Stimulated activated CD4-positive, alpha-beta T cell treated with anti-CD3 and anti-CD28 coated beads, Interleukin-15, amount 100 ng/mL, for 48 hours (primary cell): ENCODE measurements around the gene CCDC106.

Source experiments
- DNase-seq, 2 donors: peaks; one replicate each; pipeline ENCODE4 v3.0.0-alpha.2; 2020; ENCODE audit warnings: low read depth in 2 of 2

CCDC106 gene

GRCh38 chr19:55683449-55684261 lies 35.6 kb downstream of the CCDC106 start:
- DNase-seq, result no peak

DNA sequence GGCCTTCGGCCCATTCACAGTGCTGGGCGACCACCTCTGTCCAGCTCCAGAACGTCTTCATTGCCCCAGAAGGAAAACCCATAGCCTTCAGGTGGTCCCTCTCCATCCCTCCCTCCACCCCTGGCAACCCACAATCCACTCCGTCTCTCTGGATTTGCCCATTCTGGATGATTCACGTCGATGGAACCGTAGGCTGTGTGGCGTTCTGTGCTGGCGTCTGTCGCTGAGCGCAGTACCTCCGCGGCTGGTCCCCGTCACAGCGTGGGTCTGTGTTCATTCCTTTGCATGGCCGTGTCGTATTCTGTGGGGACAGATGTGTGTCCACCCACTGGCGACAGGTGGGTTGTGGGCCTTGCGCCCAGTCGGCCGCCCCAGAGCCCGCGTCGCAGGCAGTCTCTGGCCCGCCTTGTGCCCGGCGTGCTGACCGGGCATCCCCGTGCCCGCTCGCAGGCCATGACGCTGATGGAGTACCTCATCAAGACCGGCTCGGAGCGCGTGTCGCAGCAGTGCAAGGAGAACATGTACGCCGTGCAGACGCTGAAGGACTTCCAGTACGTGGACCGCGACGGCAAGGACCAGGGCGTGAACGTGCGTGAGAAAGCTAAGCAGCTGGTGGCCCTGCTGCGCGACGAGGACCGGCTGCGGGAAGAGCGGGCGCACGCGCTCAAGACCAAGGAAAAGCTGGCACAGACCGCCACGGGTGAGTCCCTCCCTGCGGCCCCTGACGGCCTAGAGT lies 37.1 kb downstream of the CCDC106 start:
- no peak for DNase-seq

GRCh38 chr19:55685776-55686175 lies 37.8 kb downstream of the CCDC106 start:
- no peak for DNase-seq

DNA sequence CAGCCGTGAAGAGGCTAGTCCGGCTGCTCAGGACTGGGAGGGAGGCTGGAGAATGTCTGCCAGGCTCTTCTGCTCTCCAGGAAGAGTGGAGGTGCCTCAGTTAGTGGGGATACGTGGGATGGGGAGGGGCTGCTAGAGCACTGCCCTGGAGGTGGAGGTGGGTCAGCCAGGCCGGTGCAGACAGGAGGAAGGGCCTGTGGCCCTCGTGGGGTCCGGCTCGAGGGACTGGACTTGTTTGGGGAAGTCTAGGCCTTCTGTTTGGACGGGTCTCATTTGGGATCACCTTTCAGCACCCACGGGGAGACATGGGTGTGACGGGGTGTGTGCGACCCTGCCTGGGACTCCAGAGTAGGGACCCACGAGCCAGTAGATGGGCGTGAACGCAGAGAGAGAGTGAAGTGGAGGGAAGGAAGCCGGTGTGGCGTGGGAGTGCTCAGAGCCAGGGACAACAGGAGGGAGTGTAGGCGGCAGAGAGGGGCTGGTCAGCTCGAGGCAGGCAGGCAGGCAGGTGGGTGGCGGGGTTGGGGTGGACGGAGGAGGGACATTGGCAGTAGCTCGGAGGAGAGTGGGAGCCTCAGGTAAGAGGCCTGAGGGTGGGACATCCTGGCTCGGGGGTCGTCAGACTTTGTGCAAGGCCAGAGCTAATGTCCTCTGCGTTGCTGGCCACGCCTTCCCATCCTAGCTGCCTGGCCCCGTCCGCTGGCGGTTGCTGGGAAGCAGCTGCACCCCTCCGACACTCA lies 38.5 kb downstream of the CCDC106 start:
- no peak for DNase-seq

DNA sequence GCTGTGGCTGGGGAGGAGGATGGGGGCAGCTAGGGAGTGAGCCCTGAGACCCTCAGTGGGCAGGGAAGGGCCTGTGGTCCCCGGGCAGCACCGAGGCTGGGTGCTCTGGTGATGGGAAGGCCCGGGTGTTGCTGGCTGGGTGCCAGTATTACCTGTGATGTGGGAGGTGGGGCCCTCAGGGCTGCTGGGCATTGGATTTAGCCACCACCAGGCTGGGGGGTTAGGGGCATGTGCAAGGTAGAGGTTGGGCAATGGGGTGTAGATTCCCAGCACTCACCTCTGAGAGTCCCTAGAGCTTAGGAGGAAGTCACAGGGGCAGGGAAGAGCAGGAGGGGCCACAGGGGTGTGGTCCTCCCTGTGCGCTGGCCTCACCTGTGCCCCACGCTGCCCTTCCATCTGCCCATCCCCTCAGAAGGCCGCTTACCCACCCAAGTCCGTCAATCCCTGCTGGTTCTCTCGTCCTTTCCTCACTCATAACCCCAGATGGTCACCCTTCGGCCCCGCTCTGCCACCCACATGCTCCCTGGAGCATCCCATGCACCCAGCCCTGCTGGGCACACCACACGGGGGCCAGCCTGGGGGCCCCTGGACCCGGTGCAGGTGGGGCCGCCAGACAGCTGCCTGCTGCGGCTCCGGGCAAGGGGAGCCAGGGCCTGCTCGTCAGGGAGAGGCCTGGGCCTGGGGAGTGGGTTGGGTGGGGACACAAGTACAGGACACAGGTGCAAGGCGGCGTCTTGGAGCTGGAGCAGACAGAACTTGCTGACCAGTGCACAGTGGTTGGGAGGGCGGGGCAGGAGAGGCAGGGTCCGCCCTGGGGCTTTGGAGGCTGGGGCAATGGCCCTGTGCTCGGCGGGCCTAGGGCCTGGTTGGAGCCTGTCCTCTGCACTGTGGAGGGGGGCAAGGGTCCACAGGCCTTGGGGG lies 39.5 kb downstream of the CCDC106 start:
- DNase-seq, result no peak

- no peak for DNase-seq
Measured at GRCh38 chr19:55688422-55689218, 40.6 kb downstream of the CCDC106 start.

DNA sequence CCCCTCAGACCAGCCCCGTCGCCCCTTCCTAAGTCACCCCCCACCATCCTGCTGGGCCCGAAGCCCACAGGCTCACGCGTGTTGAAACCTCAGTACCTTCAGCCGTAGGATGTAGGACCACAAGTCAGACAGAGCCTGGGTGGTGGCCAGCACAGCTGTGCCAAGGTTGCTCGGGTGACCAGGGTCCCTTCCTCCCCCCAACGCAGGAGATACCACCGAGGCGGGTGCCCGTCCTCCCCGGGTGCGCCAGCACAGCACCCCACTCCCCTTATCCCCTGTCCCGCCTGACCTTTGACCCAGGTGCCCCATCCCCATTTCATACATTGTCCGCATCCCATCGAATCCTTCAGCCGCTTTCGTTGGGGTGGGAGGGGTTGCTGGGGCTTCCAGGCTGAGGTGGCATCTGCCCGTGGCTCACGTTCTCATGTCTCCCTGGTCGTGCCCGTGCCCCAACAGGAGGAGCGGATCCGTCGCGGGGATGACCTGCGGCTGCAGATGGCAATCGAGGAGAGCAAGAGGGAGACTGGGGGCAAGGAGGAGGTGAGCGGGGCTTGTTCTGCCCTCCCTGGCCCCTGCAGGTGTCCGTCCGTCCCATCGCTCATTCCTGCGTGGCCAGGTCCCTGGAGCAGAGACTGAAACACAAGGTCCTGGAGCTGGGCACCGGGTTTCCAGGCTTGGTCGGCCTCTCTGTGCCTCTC lies 41.5 kb downstream of the CCDC106 start:
- DNase-seq, result no peak

DNA sequence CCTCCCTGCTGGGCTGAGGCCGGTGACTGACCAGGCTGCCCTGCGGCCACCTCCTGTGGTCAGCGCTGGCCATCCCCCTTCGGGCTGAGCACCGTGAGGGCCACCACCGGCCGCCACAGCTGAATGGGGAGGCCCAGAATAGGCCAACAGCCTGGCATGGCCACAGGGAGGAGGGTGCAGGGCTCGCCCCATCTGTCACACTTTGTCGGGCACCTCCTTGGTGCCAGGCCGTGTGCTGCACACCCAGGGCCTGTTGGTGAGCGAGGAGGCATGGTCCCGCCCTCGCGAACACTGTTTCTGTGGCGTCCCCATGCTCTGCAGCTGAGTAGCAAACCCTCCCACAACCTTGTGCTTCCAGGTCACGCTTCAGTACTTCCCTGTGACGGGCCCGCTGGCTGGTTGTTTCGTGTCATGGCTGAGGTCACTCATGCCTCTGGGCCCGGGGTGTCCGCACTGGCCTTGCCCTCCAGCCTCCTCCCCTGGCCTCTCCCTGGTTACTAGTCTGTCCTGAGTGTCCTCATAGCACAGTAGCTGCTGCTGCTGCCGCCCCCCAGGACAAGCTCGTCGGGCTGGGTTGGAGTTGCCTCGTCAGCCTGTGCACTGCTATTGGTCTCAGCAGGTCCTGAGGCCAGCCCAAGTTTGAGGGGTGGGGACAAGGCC lies 42.2 kb downstream of the CCDC106 start:
- DNase-seq, result no peak

- DNase-seq, result no peak
Measured at GRCh38 chr19:55690769-55691545, 42.9 kb downstream of the CCDC106 start.

DNA sequence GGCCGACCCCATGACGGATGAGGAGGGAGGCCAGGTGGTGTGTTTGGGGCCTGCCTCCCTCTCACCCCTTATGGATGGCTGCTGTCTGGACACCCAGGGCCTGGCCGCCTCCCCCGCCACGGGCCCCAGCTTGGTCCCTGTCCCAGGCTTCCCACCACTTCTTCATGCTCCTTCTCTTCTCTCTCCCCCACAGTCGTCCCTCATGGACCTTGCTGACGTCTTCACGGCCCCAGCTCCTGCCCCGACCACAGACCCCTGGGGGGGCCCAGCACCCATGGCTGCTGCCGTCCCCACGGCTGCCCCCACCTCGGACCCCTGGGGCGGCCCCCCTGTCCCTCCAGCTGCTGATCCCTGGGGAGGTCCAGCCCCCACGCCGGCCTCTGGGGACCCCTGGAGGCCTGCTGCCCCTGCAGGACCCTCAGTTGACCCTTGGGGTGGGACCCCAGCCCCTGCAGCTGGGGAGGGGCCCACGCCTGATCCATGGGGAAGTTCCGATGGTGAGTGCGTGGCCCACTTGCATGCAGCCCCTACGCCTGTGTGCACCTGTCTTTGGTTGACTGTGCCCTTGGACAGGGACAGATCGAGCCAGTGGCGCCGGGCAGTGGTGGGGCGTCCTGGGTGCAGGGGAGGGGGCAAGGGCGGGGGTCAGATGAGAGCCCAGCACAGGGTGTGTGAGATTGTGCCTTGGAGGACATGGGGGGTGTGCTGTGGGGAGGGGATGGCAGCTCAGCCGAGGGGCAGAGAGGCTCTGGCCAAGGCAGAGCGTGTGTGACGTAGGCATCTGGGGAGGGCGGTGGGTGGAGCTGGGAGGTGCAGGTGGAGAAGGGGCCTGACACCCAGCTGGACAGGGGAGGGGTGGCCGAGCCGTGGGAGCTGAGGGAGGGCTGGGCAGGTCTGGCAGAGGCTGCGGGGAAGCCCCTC lies 43.8 kb downstream of the CCDC106 start:
- DNase-seq, result no peak

DNA sequence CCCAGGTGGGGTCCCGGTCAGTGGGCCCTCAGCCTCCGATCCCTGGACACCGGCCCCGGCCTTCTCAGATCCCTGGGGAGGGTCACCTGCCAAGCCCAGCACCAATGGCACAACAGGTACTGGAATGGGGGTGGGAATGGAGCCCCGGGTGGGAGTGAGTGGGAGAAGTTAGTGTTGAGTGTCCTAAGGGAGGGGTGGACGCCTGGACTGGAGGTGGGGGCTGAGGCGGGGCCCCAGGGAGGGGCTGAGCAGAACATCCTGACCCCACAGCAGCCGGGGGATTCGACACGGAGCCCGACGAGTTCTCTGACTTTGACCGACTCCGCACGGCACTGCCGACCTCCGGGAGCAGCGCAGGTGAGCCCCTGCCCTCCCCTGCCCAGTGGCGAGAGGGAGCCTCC lies 44.7 kb downstream of the CCDC106 start:
- DNase-seq, result no peak

DNA sequence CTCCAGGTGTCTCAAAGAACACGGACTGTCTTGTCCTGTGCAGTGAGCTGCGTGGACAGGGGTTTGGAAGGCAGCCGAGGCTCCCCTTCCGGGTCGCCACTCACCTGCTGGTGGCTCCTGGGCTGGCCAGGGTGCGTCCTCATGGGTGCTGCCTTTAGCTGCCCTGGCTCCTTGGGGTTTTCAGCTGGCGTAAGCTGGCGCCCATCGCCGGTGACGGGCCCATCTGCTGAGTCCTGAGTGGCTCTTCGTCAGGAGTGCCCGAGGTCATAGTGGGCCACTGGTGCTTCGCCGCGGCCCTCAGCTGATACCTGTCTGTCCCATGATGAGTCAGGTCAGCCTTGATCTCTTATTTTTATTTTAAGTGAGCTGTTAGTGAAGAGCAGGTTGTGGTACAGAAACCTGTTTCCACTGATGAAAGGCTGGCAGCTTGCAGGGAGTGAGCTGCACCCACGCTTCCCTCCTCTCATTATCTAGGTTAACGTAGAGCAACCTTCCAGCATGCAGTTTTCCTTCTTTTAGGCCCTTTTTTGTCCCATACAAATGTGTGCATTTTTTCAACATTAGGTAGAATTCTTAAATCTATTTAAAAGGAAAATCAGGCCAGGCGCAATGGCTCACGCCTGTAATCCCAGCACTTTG lies 45.4 kb downstream of the CCDC106 start:
- no peak for DNase-seq

GRCh38 chr19:55694241-55694655 lies 46.2 kb downstream of the CCDC106 start:
- DNase-seq, result no peak

DNA sequence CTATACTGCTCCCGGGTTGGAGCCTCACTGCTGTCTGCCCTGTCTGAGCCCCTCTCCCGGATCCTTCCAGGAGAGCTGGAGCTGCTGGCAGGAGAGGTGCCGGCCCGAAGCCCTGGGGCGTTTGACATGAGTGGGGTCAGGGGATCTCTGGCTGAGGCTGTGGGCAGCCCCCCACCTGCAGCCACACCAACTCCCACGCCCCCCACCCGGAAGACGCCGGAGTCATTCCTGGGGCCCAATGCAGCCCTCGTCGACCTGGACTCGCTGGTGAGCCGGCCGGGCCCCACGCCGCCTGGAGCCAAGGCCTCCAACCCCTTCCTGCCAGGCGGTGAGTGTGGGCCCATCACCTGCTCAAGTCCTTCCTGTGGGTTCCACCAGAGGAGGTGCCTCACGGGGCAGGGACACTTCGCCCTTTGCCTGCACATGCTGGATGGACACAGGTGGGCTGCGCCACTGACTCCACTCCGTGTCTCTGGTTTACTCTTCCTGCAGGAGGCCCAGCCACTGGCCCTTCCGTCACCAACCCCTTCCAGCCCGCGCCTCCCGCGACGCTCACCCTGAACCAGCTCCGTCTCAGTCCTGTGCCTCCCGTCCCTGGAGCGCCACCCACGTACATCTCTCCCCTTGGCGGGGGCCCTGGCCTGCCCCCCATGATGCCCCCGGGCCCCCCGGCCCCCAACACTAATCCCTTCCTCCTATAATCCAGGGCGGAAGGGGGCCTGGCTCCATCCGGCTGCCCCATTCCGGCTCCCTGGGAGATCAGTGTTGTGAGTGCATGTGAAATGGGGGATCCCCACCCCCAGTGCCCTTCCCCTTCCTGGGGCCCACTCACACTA lies 46.9 kb downstream of the CCDC106 start:
- no peak for DNase-seq

DNA sequence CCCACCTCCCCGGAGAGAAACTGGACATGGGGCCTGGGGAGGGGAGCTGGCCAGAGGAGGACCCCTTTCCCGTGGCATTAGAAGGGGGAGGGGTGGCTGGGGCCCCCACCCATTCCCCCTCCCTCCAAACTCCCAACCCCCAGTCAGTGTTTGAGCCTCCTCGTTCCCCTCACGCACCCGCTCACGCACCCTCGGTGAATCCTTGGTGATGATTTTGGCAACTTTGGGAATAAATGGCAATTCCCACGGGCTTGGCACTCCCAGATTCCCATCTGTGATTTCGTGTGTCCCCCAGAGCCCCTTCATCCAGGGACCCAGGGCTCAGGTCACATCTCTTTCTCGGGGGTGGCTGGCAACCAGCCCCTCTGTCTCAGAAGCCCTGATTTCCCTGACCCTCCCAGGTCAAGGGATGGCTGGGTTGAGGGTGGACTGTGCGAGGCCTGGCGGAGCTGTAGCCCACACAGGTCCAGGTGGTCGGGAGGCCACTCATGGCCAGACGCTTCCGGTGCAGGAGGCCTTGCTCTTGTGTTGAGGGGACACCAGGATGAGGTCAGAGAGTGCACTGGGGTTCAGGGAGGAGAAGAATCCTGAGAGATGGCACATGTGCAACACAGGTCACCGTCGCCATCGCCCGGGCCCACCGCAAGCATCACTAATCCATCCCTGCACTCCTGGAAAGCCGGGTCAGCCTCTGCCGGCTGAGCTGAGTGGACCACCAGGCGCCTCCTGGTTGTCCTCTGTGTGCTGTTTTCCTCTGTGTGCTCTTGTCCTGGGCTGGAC lies 47.7 kb downstream of the CCDC106 start:
- DNase-seq, result no peak
